Stimulated activated CD4-positive, alpha-beta T cell treated with anti-CD3 and anti-CD28 coated beads, Interleukin-1b, Interleukin-23, amount 100 ng/mL, for 1 hour (primary cell): ENCODE measurements around the gene TIGD1.
"Not testable (repeated sequence)": the region's sequence is repeated elsewhere in the genome, so short reads cannot be mapped to it uniquely, and the experiment has no call there.

Source experiments
- DNase-seq, 2 donors: peaks; one replicate each; pipeline ENCODE4 v3.0.0-alpha.2; 2020; ENCODE audit warnings: low read depth in 2 of 2

The TIGD1 gene

DNA sequence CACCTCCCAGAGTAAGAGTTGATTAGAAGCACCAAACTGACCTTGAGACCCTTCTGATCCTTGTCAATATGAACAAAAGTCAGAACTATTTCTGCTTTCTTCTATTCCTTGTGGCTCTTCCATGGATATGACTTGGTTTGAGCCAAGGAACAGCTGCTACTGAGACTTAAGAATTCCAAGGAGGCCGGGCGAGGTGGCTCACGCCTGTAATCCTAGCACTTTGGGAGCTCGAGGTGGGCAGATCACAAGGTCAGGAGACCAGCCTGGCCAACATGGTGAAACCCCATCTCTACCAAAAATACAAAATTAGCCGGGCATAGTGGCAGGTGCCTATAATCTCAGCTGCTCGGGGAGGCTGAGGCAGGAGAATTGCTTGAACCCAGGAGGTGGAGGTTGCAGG is 20.1 kb upstream of the TIGD1 start:
- DNase-seq = not testable (repeated sequence)

DNA sequence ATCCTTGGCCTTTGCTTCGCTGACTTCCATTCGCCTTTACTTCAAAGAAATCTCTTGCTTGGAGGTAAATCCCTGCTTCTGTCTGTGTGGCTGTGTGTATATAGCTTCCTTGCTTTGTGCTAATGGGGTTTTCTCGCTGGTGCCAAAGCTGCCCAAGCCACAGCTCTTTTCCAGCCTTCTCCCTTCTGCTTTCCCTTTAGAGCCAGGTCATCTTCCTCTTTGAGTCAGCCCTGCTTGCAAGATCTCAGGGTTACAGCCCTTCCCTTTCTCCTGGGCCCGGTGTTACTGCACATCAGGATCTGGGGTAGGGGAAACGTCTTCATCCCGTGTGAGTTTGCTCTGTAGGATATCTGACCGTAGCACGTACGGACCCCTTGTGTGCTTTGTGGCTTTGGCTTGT is 19.2 kb upstream of the TIGD1 start:
- DNase-seq = no peak

- no peak for DNase-seq
Observed at GRCh38 chr2:232568161-232568560, 17.8 kb upstream of the TIGD1 start.

- DNase-seq = no peak
Observed at GRCh38 chr2:232567721-232568120, 17.4 kb upstream of the TIGD1 start.

DNA sequence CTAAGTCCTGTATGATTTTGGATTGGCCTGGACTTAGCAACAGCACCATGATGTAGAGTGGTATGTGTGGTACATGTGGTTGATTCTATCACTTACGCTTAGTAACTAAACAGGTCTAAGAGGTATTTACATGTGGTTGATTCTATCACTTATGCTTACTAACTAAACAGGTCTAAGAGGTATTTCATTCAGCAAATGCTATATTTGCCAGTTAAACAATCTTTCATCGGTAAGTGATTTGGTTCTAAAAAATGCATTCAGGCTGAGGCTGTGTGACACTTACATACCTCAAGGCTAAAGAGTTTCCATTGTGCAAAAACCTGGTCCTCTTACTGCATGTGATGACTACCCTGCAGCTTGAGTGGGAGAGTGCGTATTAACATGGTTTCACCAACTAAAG is 13.2 kb upstream of the TIGD1 start:
- DNase-seq = no peak

GRCh38 chr2:232562515-232563151 is 12.3 kb upstream of the TIGD1 start:
- no peak for DNase-seq

- DNase-seq = no peak
Observed at GRCh38 chr2:232556426-232556825, 6.1 kb upstream of the TIGD1 start.

GRCh38 chr2:232551776-232552175 is 1.4 kb upstream of the TIGD1 start:
- DNase-seq = no peak

DNA sequence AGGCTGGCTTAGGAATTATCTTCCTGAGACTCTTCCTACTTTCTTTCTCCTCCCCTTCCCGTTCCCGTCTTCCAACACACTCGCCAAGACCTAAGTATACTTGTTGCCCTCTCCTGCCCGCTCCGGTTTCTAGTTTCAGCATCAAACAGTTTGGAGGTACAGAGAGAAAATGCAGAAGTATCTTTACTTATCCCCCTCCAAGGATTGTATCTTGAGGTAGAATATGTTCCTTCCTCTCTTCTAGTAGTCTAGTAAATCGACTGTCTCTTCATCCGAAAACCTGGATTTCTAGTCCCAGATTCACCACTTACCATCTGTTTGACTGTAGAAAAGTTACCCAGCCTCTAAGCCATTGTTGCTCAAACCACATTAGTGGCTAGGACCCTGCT is 887 bp upstream of the TIGD1 start:
- no peak for DNase-seq

- no peak for DNase-seq
Observed at GRCh38 chr2:232549655-232550353, 553 bp downstream of the TIGD1 start.

GRCh38 chr2:232547991-232548390 is 2.4 kb downstream of the TIGD1 start:
- DNase-seq = no peak

DNA sequence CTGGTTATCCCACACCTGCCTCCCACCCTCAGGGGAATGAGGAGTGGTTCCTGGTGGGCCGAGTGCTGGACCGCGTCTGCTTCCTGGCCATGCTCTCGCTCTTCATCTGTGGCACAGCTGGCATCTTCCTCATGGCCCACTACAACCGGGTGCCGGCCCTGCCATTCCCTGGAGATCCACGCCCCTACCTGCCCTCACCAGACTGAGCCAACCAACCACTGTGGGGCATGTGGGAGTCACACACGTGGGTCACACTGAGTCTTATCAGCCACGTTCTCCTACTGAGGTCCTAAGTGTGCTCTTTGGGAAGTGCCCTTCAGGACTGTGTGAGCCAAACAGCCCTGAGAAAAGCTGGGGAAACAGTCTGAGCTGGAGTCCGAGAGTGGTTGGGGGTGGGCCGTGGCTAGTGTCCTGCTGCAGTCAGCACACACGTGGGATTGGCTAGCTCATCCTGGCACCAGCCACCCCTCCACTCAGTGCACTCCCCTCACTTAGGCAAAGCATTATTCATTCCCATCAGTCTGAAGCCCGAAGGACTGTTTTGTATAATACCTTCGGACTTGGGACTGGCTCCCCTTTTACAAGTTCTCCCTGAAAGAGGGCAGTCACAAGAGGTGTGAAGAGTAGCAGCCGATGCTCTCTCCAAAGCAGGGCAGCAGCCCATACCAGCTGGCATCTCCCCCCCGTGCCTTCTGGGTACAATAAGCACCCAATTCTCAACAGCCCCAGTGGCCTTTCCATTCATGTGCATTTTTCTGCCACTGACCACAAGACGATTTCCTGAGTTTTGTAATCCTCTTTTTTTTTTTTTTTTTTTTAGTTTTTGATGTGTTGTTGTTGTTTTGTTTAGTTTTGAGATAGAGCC is 4.6 kb downstream of the TIGD1 start:
- DNase-seq = no peak

- DNase-seq = no peak
Observed at GRCh38 chr2:232544674-232545073, 5.7 kb downstream of the TIGD1 start.

DNA sequence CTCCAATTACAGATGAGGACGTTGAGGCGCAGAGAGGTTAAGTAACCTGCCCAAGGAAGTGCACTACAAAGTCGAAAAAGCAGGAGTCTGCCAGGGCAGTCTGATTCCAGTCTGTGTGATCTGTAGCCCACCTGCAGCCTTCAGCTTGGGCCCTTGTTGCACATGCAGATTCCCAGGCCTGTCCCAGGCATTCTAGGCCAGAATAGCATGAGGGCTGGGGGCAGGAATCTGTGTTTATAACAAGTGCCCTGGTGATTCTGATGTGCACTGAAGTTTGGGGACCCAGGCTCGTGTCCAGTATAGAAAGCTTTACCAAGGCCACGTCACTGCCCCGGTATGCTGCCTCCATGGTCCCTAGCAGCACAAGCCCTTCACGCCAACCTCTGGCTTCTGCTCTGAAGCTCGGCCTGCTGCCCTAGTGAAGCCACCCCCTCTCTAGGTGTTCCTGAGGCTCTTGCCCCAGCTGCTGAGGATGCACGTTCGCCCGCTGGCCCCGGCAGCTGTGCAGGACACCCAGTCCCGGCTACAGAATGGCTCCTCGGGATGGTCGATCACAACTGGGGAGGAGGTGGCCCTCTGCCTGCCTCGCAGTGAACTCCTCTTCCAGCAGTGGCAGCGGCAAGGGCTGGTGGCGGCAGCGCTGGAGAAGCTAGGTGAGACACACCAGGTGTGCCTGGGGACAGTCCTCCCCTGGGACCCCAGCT is 6.3 kb downstream of the TIGD1 start:
- DNase-seq = no peak

- DNase-seq = no peak
Observed at GRCh38 chr2:232543491-232543890, 6.9 kb downstream of the TIGD1 start.

DNA sequence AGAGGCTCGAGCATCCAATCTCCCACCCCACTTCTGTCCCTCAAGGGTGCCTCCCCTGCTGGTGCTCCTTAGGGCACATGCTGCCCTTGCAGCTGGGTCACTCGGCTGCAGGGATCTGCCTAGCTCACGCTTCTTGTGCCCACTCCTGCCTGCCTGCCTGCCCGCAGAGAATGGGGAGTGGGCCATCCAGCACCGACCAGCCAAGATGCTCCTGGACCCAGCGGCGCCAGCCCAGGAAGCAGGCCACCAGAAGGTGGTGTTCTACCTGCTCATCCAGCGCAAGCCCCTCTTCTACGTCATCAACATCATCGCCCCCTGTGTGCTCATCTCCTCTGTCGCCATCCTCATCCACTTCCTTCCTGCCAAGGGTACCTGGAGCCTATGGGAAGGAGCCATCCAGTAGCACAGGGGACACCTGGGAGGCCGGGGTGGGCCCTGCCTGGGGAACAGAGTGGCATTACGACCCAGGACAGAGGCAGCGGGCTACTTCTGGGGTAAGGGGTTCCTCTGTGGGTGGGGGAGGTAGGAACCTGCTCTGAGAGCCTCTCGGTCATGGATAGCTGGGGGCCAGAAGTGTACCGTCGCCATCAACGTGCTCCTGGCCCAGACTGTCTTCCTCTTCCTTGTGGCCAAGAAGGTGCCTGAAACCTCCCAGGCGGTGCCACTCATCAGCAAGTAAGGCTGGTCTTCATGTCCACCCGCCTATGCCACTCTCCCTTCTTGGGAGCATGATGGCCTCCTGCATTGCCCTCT is 7.5 kb downstream of the TIGD1 start:
- no peak for DNase-seq

- DNase-seq = no peak
Observed at GRCh38 chr2:232541961-232542714, 8.2 kb downstream of the TIGD1 start.

GRCh38 chr2:232541195-232541960 is 9.0 kb downstream of the TIGD1 start:
- no peak for DNase-seq

GRCh38 chr2:232540441-232541041 is 9.8 kb downstream of the TIGD1 start:
- DNase-seq = no peak
